Activated T-cell treated with anti-CD3 and anti-CD28 coated beads, Interleukin-2, amount 50 U/mL, for 24 hours (primary cell): ENCODE measurements around the gene CHADL.

Experiments used
- DNase-seq: peaks from one replicate; pipeline ENCODE4 v3.0.0-alpha.2; 2020
- H3K27ac Mint-ChIP-seq: 2 replicates; pipeline ENCODE4 v1.8.0; 2020; ENCODE audit warnings: mild to moderate bottlenecking, mixed read lengths
- H3K27me3 Mint-ChIP-seq: 2 replicates; pipeline ENCODE4 v1.8.0; 2020; ENCODE audit warnings: mixed read lengths
- H3K36me3 Mint-ChIP-seq: 2 replicates; pipeline ENCODE4 v1.8.0; 2020; ENCODE audit warnings: low read depth, mixed read lengths
- H3K4me1 Mint-ChIP-seq: 2 replicates; pipeline ENCODE4 v1.8.0; 2020; ENCODE audit warnings: low read depth, mixed read lengths
- H3K4me3 Mint-ChIP-seq: 2 replicates; pipeline ENCODE4 v1.8.0; 2020; ENCODE audit warnings: mild to moderate bottlenecking, moderate library complexity, mixed read lengths
- H3K9me3 Mint-ChIP-seq: 2 replicates; pipeline ENCODE4 v1.8.0; 2020; ENCODE audit warnings: mixed read lengths

The CHADL gene

GRCh38 chr22:41247703-41248102 is 7.0 kb upstream of the CHADL start:
- H3K36me3 Mint-ChIP-seq, result peaks cover 81% of the 10 kb centered on the region
- H3K4me1 Mint-ChIP-seq, result no peaks in the 10 kb centered on the region
- H3K9me3 Mint-ChIP-seq, result no peaks in the 10 kb centered on the region
- no peaks in the 10 kb centered on the region for H3K27me3 Mint-ChIP-seq
- no peak overlapping the region for H3K4me3 Mint-ChIP-seq
- DNase-seq, result no peak
- peak overlapping the region; percentile 18 for H3K27ac Mint-ChIP-seq

- peaks cover 65% of the 10 kb centered on the region for H3K36me3 Mint-ChIP-seq
- no peaks in the 10 kb centered on the region for H3K9me3 Mint-ChIP-seq
- no peak for DNase-seq
- no peak overlapping the region for H3K4me3 Mint-ChIP-seq
- no peaks in the 10 kb centered on the region for H3K27me3 Mint-ChIP-seq
- H3K4me1 Mint-ChIP-seq, result no peaks in the 10 kb centered on the region
- peak overlapping the region; percentile 8 for H3K27ac Mint-ChIP-seq
These were observed 5.3 kb upstream of the CHADL start for GRCh38 chr22:41245917-41246499.

GRCh38 chr22:41243361-41243760 is 2.6 kb upstream of the CHADL start:
- Mint-ChIP-seq H3K4me1 (peaks cover 3% of the 10 kb centered on the region), H3K27ac (no peak overlapping the region), H3K4me3 (no peak overlapping the region), H3K27me3 (no peaks in the 10 kb centered on the region), H3K9me3 (no peaks in the 10 kb centered on the region), H3K36me3 (peaks cover 40% of the 10 kb centered on the region)
- no peak for DNase-seq

- H3K9me3 Mint-ChIP-seq, result no peaks in the 10 kb centered on the region
- H3K4me3 Mint-ChIP-seq, result no peak overlapping the region
- no peaks in the 10 kb centered on the region for H3K27me3 Mint-ChIP-seq
- no peak overlapping the region for H3K27ac Mint-ChIP-seq
- peaks cover 33% of the 10 kb centered on the region for H3K36me3 Mint-ChIP-seq
- DNase-seq, result no peak
- H3K4me1 Mint-ChIP-seq, result peaks cover 3% of the 10 kb centered on the region
These were observed 1.8 kb upstream of the CHADL start for GRCh38 chr22:41242396-41243117.

- peaks cover 20% of the 10 kb centered on the region for H3K36me3 Mint-ChIP-seq
- no peaks in the 10 kb centered on the region for H3K27me3 Mint-ChIP-seq
- DNase-seq, result no peak
- H3K4me3 Mint-ChIP-seq, result no peak overlapping the region
- H3K4me1 Mint-ChIP-seq, result peaks cover 11% of the 10 kb centered on the region
- H3K27ac Mint-ChIP-seq, result no peak overlapping the region
- H3K9me3 Mint-ChIP-seq, result no peaks in the 10 kb centered on the region
These were observed 474 bp upstream of the CHADL start for GRCh38 chr22:41241133-41241676.

GRCh38 chr22:41239443-41240128 is 1.1 kb downstream of the CHADL start:
- H3K4me1 Mint-ChIP-seq, result peaks cover 11% of the 10 kb centered on the region
- DNase-seq, result no peak
- no peaks in the 10 kb centered on the region for H3K27me3 Mint-ChIP-seq
- peaks cover 4% of the 10 kb centered on the region for H3K36me3 Mint-ChIP-seq
- no peak overlapping the region for H3K4me3 Mint-ChIP-seq
- H3K9me3 Mint-ChIP-seq, result no peaks in the 10 kb centered on the region
- H3K27ac Mint-ChIP-seq, result no peak overlapping the region

- no peaks in the 10 kb centered on the region for H3K9me3 Mint-ChIP-seq
- no peaks in the 10 kb centered on the region for H3K27me3 Mint-ChIP-seq
- DNase-seq, result no peak
- peak overlapping the region; percentile 49 for H3K4me3 Mint-ChIP-seq
- H3K27ac Mint-ChIP-seq, result peak overlapping the region; percentile 62
- H3K4me1 Mint-ChIP-seq, result peaks cover 11% of the 10 kb centered on the region
- H3K36me3 Mint-ChIP-seq, result peaks cover 3% of the 10 kb centered on the region
These were observed 1.9 kb downstream of the CHADL start for GRCh38 chr22:41238570-41239442.

- DNase-seq, result peak; percentile 85
- no peaks in the 10 kb centered on the region for H3K27me3 Mint-ChIP-seq
- H3K4me3 Mint-ChIP-seq, result no peak overlapping the region
- no peak overlapping the region for H3K27ac Mint-ChIP-seq
- H3K36me3 Mint-ChIP-seq, result no peaks in the 10 kb centered on the region
- no peaks in the 10 kb centered on the region for H3K9me3 Mint-ChIP-seq
- H3K4me1 Mint-ChIP-seq, result peaks cover 11% of the 10 kb centered on the region
These were observed 2.8 kb downstream of the CHADL start for GRCh38 chr22:41237707-41238569.

GRCh38 chr22:41237036-41237706 is 3.6 kb downstream of the CHADL start:
- Mint-ChIP-seq H3K27me3 (no peaks in the 10 kb centered on the region), H3K27ac (peak overlapping the region; percentile 55), H3K9me3 (no peaks in the 10 kb centered on the region), H3K4me1 (peaks cover 11% of the 10 kb centered on the region), H3K4me3 (peak overlapping the region; percentile 66), H3K36me3 (no peaks in the 10 kb centered on the region)
- DNase-seq, result no peak

- H3K9me3 Mint-ChIP-seq, result no peaks in the 10 kb centered on the region
- H3K4me1 Mint-ChIP-seq, result peaks cover 11% of the 10 kb centered on the region
- peaks cover 18% of the 10 kb centered on the region for H3K36me3 Mint-ChIP-seq
- H3K4me3 Mint-ChIP-seq, result no peak overlapping the region
- no peaks in the 10 kb centered on the region for H3K27me3 Mint-ChIP-seq
- no peak for DNase-seq
- H3K27ac Mint-ChIP-seq, result no peak overlapping the region
These were observed 5.7 kb downstream of the CHADL start for GRCh38 chr22:41234815-41235695.

GRCh38 chr22:41231369-41231768 is 9.4 kb downstream of the CHADL start:
- no peak overlapping the region for H3K27ac Mint-ChIP-seq
- H3K9me3 Mint-ChIP-seq, result no peaks in the 10 kb centered on the region
- no peaks in the 10 kb centered on the region for H3K4me1 Mint-ChIP-seq

GRCh38 chr22:41230401-41230785 is 10.3 kb downstream of the CHADL start:
- Mint-ChIP-seq H3K36me3 (peaks cover 62% of the 10 kb centered on the region), H3K9me3 (no peaks in the 10 kb centered on the region), H3K4me3 (no peak overlapping the region), H3K4me1 (no peaks in the 10 kb centered on the region), H3K27ac (no peak overlapping the region), H3K27me3 (no peaks in the 10 kb centered on the region)
- DNase-seq, result no peak

More at GRCh38 chr22:41231369-41231768, 9.4 kb downstream of the CHADL start:
- Mint-ChIP-seq H3K4me3 (no peak overlapping the region), H3K27me3 (no peaks in the 10 kb centered on the region), H3K36me3 (peaks cover 52% of the 10 kb centered on the region)
- no peak for DNase-seq
